ENCODE measurements around the gene RASA3. TPM values are rescaled to one million over a fixed set of nuclear protein-coding genes. Genes with fewer than 3 reads are reported as not detected.

RASA3 gene
- total RNA-seq, 2 donors from 2014 or later, result 6.3 to 12.0 TPM

GRCh38 chr13:114064450-114065140, 67.8 kb downstream of the RASA3 start:
- Histone ChIP-seq H3K9me3 (ENCODE audit: control insufficient read depth, low read length) (no peaks in the 10 kb centered on the region), H3K9ac (ENCODE audit: extremely low read depth, low read length, poor library complexity, severe bottlenecking) (no peak overlapping the region), H3K4me1 (ENCODE audit: control insufficient read depth, insufficient read depth, low read length) (peaks cover 9% of the 10 kb centered on the region), H3K27me3 (ENCODE audit: control insufficient read depth, insufficient read depth, low read length, poor library complexity, severe bottlenecking) (no peaks in the 10 kb centered on the region), H3K4me3 (ENCODE audit: low read length) (no peak overlapping the region), H3K36me3 (ENCODE audit: control insufficient read depth, insufficient read depth, low read length) (no peaks in the 10 kb centered on the region), H3K27ac (ENCODE audit: low read depth, low read length) (peak overlapping the region; percentile 96)
- Mint-ChIP-seq H3K36me3 (ENCODE audit: low read depth) (no peaks in the 10 kb centered on the region), H3K27me3 (ENCODE audit: insufficient read depth) (no peaks in the 10 kb centered on the region), H3K27ac (peak overlapping the region; percentile 88), H3K4me3 (peak overlapping the region; percentile 43), H3K9me3 (peaks cover 2% of the 10 kb centered on the region), H3K4me1 (peaks cover 14% of the 10 kb centered on the region)
- WGBS, 2 experiments (ENCODE audit: insufficient coverage in 1 of 2, insufficient read length in 1 of 2), result 34 to 70% methylated on average over 11 to 20 of the region's 20 CpGs
- no peak for DNase-seq
- TF ChIP-seq CTCF (conservative IDR thresholded peaks at IDR 0.05), result no peak

- Mint-ChIP-seq H3K9me3 (no peaks in the 10 kb centered on the region), H3K4me1 (peaks cover 12% of the 10 kb centered on the region), H3K36me3 (ENCODE audit: low read depth) (no peaks in the 10 kb centered on the region), H3K4me3 (no peak overlapping the region), H3K27ac (no peak overlapping the region), H3K27me3 (ENCODE audit: insufficient read depth) (no peaks in the 10 kb centered on the region)
- TF ChIP-seq CTCF (conservative IDR thresholded peaks at IDR 0.05), result no peak
- no peak overlapping the region for H3K9ac ChIP-seq (ENCODE audit: extremely low read depth, low read length, poor library complexity, severe bottlenecking)
- no peak for DNase-seq
- no peak overlapping the region for H3K4me3 ChIP-seq (ENCODE audit: low read length)
- no peaks in the 10 kb centered on the region for H3K9me3 ChIP-seq (ENCODE audit: control insufficient read depth, low read length)
- peak overlapping the region; percentile 96 for H3K27ac ChIP-seq (ENCODE audit: low read depth, low read length)
- 90 to 94% methylated on average over 7 to 22 of the region's 22 CpGs for WGBS, 2 experiments (ENCODE audit: insufficient coverage in 1 of 2, insufficient read length in 1 of 2)
- H3K4me1 ChIP-seq (ENCODE audit: control insufficient read depth, insufficient read depth, low read length), result peaks cover 9% of the 10 kb centered on the region
- H3K27me3 ChIP-seq (ENCODE audit: control insufficient read depth, insufficient read depth, low read length, poor library complexity, severe bottlenecking), result no peaks in the 10 kb centered on the region
- no peaks in the 10 kb centered on the region for H3K36me3 ChIP-seq (ENCODE audit: control insufficient read depth, insufficient read depth, low read length)
These were observed 68.6 kb downstream of the RASA3 start for GRCh38 chr13:114063545-114064449.

- TF ChIP-seq CTCF (conservative IDR thresholded peaks at IDR 0.05), result no peak
- Histone ChIP-seq H3K27me3 (ENCODE audit: control insufficient read depth, insufficient read depth, low read length, poor library complexity, severe bottlenecking) (no peaks in the 10 kb centered on the region), H3K27ac (ENCODE audit: low read depth, low read length) (no peak overlapping the region), H3K9ac (ENCODE audit: extremely low read depth, low read length, poor library complexity, severe bottlenecking) (no peak overlapping the region), H3K36me3 (ENCODE audit: control insufficient read depth, insufficient read depth, low read length) (no peaks in the 10 kb centered on the region), H3K9me3 (ENCODE audit: control insufficient read depth, low read length) (no peaks in the 10 kb centered on the region), H3K4me3 (ENCODE audit: low read length) (no peak overlapping the region), H3K4me1 (ENCODE audit: control insufficient read depth, insufficient read depth, low read length) (peaks cover 9% of the 10 kb centered on the region)
- H3K27ac Mint-ChIP-seq, result no peak overlapping the region
- H3K27me3 Mint-ChIP-seq (ENCODE audit: insufficient read depth), result no peaks in the 10 kb centered on the region
- H3K4me3 Mint-ChIP-seq, result no peak overlapping the region
- 96% methylated on average over 11 to 16 of the region's 16 CpGs for WGBS, 2 experiments (ENCODE audit: insufficient coverage in 1 of 2, insufficient read length in 1 of 2)
- no peak for DNase-seq
- H3K9me3 Mint-ChIP-seq, result no peaks in the 10 kb centered on the region
- peaks cover 12% of the 10 kb centered on the region for H3K4me1 Mint-ChIP-seq
- no peaks in the 10 kb centered on the region for H3K36me3 Mint-ChIP-seq (ENCODE audit: low read depth)
These were observed 69.7 kb downstream of the RASA3 start for GRCh38 chr13:114062754-114063153.
